Liver (tissue), 9 donors: ENCODE results near the gene WDR81. TPM values are rescaled to one million over a fixed set of nuclear protein-coding genes. Genes with fewer than 3 reads are reported as not detected.

Experiments
- DNase-seq: peaks from one replicate; pipeline ENCODE4 v3.0.0-alpha.2; 2017; ENCODE audit warnings: low spot score
- H3K27ac ChIP-seq, 2 donors: one replicate each; pipeline ENCODE4 v1.7.0; 2013; ENCODE audit warnings: inconsistent platforms in 2 of 2, low read length in 2 of 2, control low read depth in 1 of 2, low read depth in 1 of 2, mild to moderate bottlenecking in 1 of 2
- H3K27me3 ChIP-seq, 4 donors: one replicate each; pipeline versions ENCODE4 v1.6.1 to v1.7.0; 2013; ENCODE audit warnings: low read length in 3 of 4, inconsistent platforms in 1 of 4, mild to moderate bottlenecking in 1 of 4, moderate library complexity in 1 of 4; ENCODE audit not compliant: control insufficient read depth in 4 of 4, insufficient read depth in 4 of 4
- H3K36me3 ChIP-seq, 4 donors: one replicate each; pipeline versions ENCODE4 v1.6.1 to v1.7.0; 2013; ENCODE audit warnings: low read length in 3 of 4, mild to moderate bottlenecking in 3 of 4, low read depth in 1 of 4, moderate library complexity in 1 of 4; ENCODE audit not compliant: control insufficient read depth in 4 of 4, insufficient read depth in 3 of 4
- H3K4me1 ChIP-seq, 4 donors: one replicate each; pipeline versions ENCODE4 v1.6.1 to v1.7.0; 2013; ENCODE audit warnings: low read length in 3 of 4, mild to moderate bottlenecking in 3 of 4, moderate library complexity in 1 of 4; ENCODE audit not compliant: control insufficient read depth in 4 of 4, insufficient read depth in 4 of 4
- H3K4me3 ChIP-seq, 3 donors: one replicate each; pipeline versions ENCODE4 v1.6.1 to v1.7.0; 2013; ENCODE audit warnings: low read length in 3 of 3, control low read depth in 1 of 3, low read depth in 1 of 3, mild to moderate bottlenecking in 1 of 3
- H3K9ac ChIP-seq, 2 donors: one replicate each; pipeline ENCODE4 v1.7.0; 2013; ENCODE audit warnings: low read length in 2 of 2, mild to moderate bottlenecking in 2 of 2, moderate library complexity in 2 of 2, control low read depth in 1 of 2, low read depth in 1 of 2
- H3K9me3 ChIP-seq, 4 donors: one replicate each; pipeline versions ENCODE4 v1.6.1 to v1.7.0; 2013; ENCODE audit warnings: low read length in 3 of 4; ENCODE audit not compliant: control insufficient read depth in 4 of 4
- CTCF ChIP-seq: fragments of 150-350 bp; IDR thresholded peaks from 2 replicates; pipeline ENCODE4 v1.5.1; 2017; ENCODE audit warnings: improper control_type of control experiment, low read depth, low read length; ENCODE audit not compliant: missing input control
- FOXA1 ChIP-seq: IDR thresholded peaks from 2 replicates; pipeline ENCODE4 v1.6.1; 2016; ENCODE audit warnings: antibody characterized with exemption
- FOXA2 ChIP-seq: IDR thresholded peaks from 2 replicates; pipeline ENCODE4 v1.6.1; 2016; ENCODE audit warnings: antibody characterized with exemption
- GABPA ChIP-seq, 2 donors: IDR thresholded peaks in 1 of 2; conservative IDR thresholded peaks in 1 of 2; 2 replicates each; pipeline ENCODE4 v1.6.1; 2016; ENCODE audit warnings: antibody characterized with exemption in 2 of 2, mild to moderate bottlenecking in 1 of 2, moderate library complexity in 1 of 2
- HNF4A ChIP-seq, 2 donors: conservative IDR thresholded peaks; 2 replicates each; pipeline ENCODE4 v1.6.1; 2016; ENCODE audit warnings: antibody characterized with exemption in 2 of 2, mild to moderate bottlenecking in 2 of 2
- JUND ChIP-seq, 2 donors: IDR thresholded peaks; 2 replicates each; pipeline ENCODE4 v1.6.1; 2016; ENCODE audit warnings: antibody characterized with exemption in 2 of 2
- NR2F2 ChIP-seq: IDR thresholded peaks from 2 replicates; pipeline ENCODE4 v1.6.1; 2016; ENCODE audit warnings: antibody characterized with exemption
- RAD21 ChIP-seq, 2 donors: IDR thresholded peaks; 2 replicates each; pipeline ENCODE4 v1.6.1; 2016; ENCODE audit warnings: antibody characterized with exemption in 2 of 2, mild to moderate bottlenecking in 2 of 2
- RXRA ChIP-seq, 2 donors: IDR thresholded peaks; 2 replicates each; pipeline ENCODE4 v1.6.1; 2017 to 2018; ENCODE audit warnings: antibody characterized with exemption in 2 of 2, mild to moderate bottlenecking in 1 of 2
- SP1 ChIP-seq: IDR thresholded peaks from 2 replicates; pipeline ENCODE4 v1.6.1; 2018; ENCODE audit warnings: antibody characterized with exemption, mild to moderate bottlenecking
- YY1 ChIP-seq: IDR thresholded peaks from 2 replicates; pipeline ENCODE4 v1.6.1; 2016; ENCODE audit warnings: antibody characterized with exemption, mild to moderate bottlenecking
- WGBS: extraction: QIAGEN DNeasy Blood & Tissue Kit; methylation state at CpG from one replicate; pipeline ENCODE4 v1.1.7; 2013; 5-methylcytosine and 5-hydroxymethylcytosine counted together
- polyA plus RNA-seq, 2 donors: library from polyadenylated mRNA; stranded (reverse) in 1 of 2; unstranded in 1 of 2; fragments of 200-250 nt in 1 of 2; fragments of >200 nt in 1 of 2; fragmentation: Nextera tagmentation in 1 of 2; extraction: Ambion mirVana in 1 of 2; gene quantifications; one replicate each; pipeline versions ENCODE4 v1.2.1 to v1.2.3, GENCODE V29; 2013 to 2015
- total RNA-seq, 2 donors: library from RNA; depleted of rRNA; stranded (reverse); fragments of >200 nt; gene quantifications; one replicate each; pipeline ENCODE4 v1.2.3, GENCODE V29; 2014
- donor health status: healthy.
- donor health status: healthy.
- donor health status: healthy.
- donor health status: healthy.
- donor health status: healthy.

The WDR81 gene
- total and polyA plus RNA-seq, 4 donors, result 12.3 to 41.8 (median 33.0) TPM

GRCh38 chr17:1785930-1786329 is 61.4 kb downstream of the WDR81 start:
- H3K9me3 ChIP-seq, result no peaks in the 10 kb centered on the region
- no peaks in the 10 kb centered on the region for H3K27me3 ChIP-seq
- 67% methylated on average over 4 of the region's 4 CpGs for WGBS
- H3K36me3 ChIP-seq, result peaks cover 1 to 14% (median 8%) of the 10 kb centered on the region in 4 donors
- TF ChIP-seq FOXA2 (no peak), SP1 (peak; percentile 21), RAD21 (IDR thresholded peaks at IDR 0.05) (peak in 1 of 2 donors; percentile 8), HNF4A (conservative IDR thresholded peaks at IDR 0.05) (no peak), RXRA (IDR thresholded peaks at IDR 0.05) (peak in 1 of 2 donors; percentile 42), YY1 (peak; percentile 18), NR2F2 (peak; percentile 29)
- no peak overlapping the region for H3K4me3 ChIP-seq
- H3K27ac ChIP-seq, result peak overlapping the region; percentile 47 to 86
- DNase-seq, result no peak
- H3K4me1 ChIP-seq, result peaks cover 0 to 30% (median 15%) of the 10 kb centered on the region in 4 donors
- H3K9ac ChIP-seq, result no peak overlapping the region

- Histone ChIP-seq H3K9ac (no peak overlapping the region), H3K4me3 (no peak overlapping the region), H3K4me1 (peaks cover 0 to 30% (median 15%) of the 10 kb centered on the region in 4 donors), H3K27ac (peak overlapping the region; percentile 47 to 86), H3K9me3 (no peaks in the 10 kb centered on the region), H3K36me3 (peaks cover 0 to 10% (median 5%) of the 10 kb centered on the region in 4 donors), H3K27me3 (no peaks in the 10 kb centered on the region)
- WGBS, result 85% methylated on average over 7 of the region's 7 CpGs
- TF ChIP-seq GABPA (IDR thresholded peaks at IDR 0.05 in 1 of 2, conservative IDR thresholded peaks at IDR 0.05 in 1 of 2), result no peak
- no peak for TF ChIP-seq FOXA1
- no peak for TF ChIP-seq YY1
- no peak for TF ChIP-seq FOXA2
- no peak for DNase-seq
Observed at GRCh38 chr17:1786708-1787107, 62.2 kb downstream of the WDR81 start.

- TF ChIP-seq HNF4A (conservative IDR thresholded peaks at IDR 0.05), result peak in 1 of 2 donors; percentile 56
- peak in 1 of 2 donors; percentile 5 for TF ChIP-seq RAD21 (IDR thresholded peaks at IDR 0.05)
- TF ChIP-seq CTCF, result no peak
- TF ChIP-seq NR2F2, result no peak
- peak in 1 of 2 donors; percentile 85 for TF ChIP-seq JUND (IDR thresholded peaks at IDR 0.05)
- Histone ChIP-seq H3K27me3 (no peaks in the 10 kb centered on the region), H3K9me3 (no peaks in the 10 kb centered on the region), H3K36me3 (peaks cover 0 to 8% (median 4%) of the 10 kb centered on the region in 4 donors), H3K27ac (peak overlapping the region; percentile 47 to 86), H3K4me3 (no peak overlapping the region), H3K4me1 (peaks cover 0 to 30% (median 15%) of the 10 kb centered on the region in 4 donors), H3K9ac (no peak overlapping the region)
- 79% methylated on average over 16 of the region's 16 CpGs for WGBS
- DNase-seq, result no peak
Observed at GRCh38 chr17:1787301-1787902, 62.9 kb downstream of the WDR81 start.

Other genes with a start within 250 kb of the WDR81 start
- gene MYO1C, start 232.0 kb upstream of the WDR81 start, total RNA-seq, result 10 to 100 TPM; 20.3 to 61.7 TPM
- gene MYO1C, start 232.0 kb upstream of the WDR81 start, polyA plus RNA-seq, result 10 to 100 TPM; 22.9 to 33.6 TPM
- gene INPP5K, start 208.1 kb upstream of the WDR81 start, total RNA-seq, result 10 to 100 TPM; 19.2 to 47.1 TPM
- 10 to 100 TPM in 1 of 2 donors, 1 to 10 TPM in 1; 9.9 to 12.5 TPM for gene INPP5K, start 208.1 kb upstream of the WDR81 start, polyA plus RNA-seq
- gene PITPNA, start 161.9 kb upstream of the WDR81 start, total RNA-seq, result 10 to 100 TPM; 14.2 to 14.7 TPM
- 10 to 100 TPM in 1 of 2 donors, 1 to 10 TPM in 1; 7.4 to 21.3 TPM for gene PITPNA, start 161.9 kb upstream of the WDR81 start, polyA plus RNA-seq
- 1 to 10 TPM; 4.8 to 7.9 TPM for gene SLC43A2, start 95.9 kb upstream of the WDR81 start, total RNA-seq
- 1 to 10 TPM in 1 of 2 donors, under 1 TPM in 1; 0.63 to 4.7 TPM for gene SLC43A2, start 95.9 kb upstream of the WDR81 start, polyA plus RNA-seq
- 10 to 100 TPM; 10.9 to 11.9 TPM for gene SCARF1, start 79.0 kb upstream of the WDR81 start, total RNA-seq
- 1 to 10 TPM; 1.3 to 5.9 TPM for gene SCARF1, start 79.0 kb upstream of the WDR81 start, polyA plus RNA-seq
- 10 to 100 TPM; 26.5 to 47.4 TPM for gene RILP, start 74.8 kb upstream of the WDR81 start, total RNA-seq
- 10 to 100 TPM in 1 of 2 donors, 1 to 10 TPM in 1; 7.9 to 18.5 TPM for gene RILP, start 74.8 kb upstream of the WDR81 start, polyA plus RNA-seq
- 100 to 1,000 TPM; 103 to 110 TPM for gene PRPF8, start 39.8 kb upstream of the WDR81 start, total RNA-seq
- 10 to 100 TPM; 50.2 to 61.1 TPM for gene PRPF8, start 39.8 kb upstream of the WDR81 start, polyA plus RNA-seq
- gene TLCD2, start 14.3 kb upstream of the WDR81 start, total RNA-seq, result 1 to 10 TPM; 1.2 to 7.3 TPM
- gene TLCD2, start 14.3 kb upstream of the WDR81 start, polyA plus RNA-seq, result 1 to 10 TPM; 2.6 to 4.3 TPM
- gene SERPINF2, start 18.2 kb downstream of the WDR81 start, total RNA-seq, result 100 to 1,000 TPM; 582 to 768 TPM
- gene SERPINF2, start 18.2 kb downstream of the WDR81 start, polyA plus RNA-seq, result 1,000 to 10,000 TPM in 1 of 2 donors, 100 to 1,000 TPM in 1; 477 to 1,248 TPM
- gene SERPINF1, start 37.4 kb downstream of the WDR81 start, total RNA-seq, result 1,000 to 10,000 TPM in 1 of 2 donors, 100 to 1,000 TPM in 1; 319 to 1,105 TPM
- 100 to 1,000 TPM; 742 to 798 TPM for gene SERPINF1, start 37.4 kb downstream of the WDR81 start, polyA plus RNA-seq
- 1 to 10 TPM; 6.0 to 9.5 TPM for gene SMYD4, start 105.2 kb downstream of the WDR81 start, total RNA-seq
- 1 to 10 TPM; 2.2 to 4.4 TPM for gene SMYD4, start 105.2 kb downstream of the WDR81 start, polyA plus RNA-seq
- 10 to 100 TPM; 11.9 to 29.5 TPM for gene RPA1, start 105.3 kb downstream of the WDR81 start, total RNA-seq
- gene RPA1, start 105.3 kb downstream of the WDR81 start, polyA plus RNA-seq, result 10 to 100 TPM in 1 of 2 donors, 1 to 10 TPM in 1; 9.2 to 11.9 TPM